GM12878 (cell line): ENCODE data around the gene HERC4. TPM values are rescaled to one million over a fixed set of nuclear protein-coding genes. Genes with fewer than 3 reads are reported as not detected.

ENCODE experiments used
- ATAC-seq: fragments of 200-7000 bp; cut with Tn5 transposase; 3 replicates; pipeline ENCODE4 v1.9.1; 2020; ENCODE audit warnings: mild to moderate bottlenecking, moderate library complexity
- BruUV-seq: library from RNA; stranded (reverse); fragments of 400-500 nt; replicated peaks from 2 replicates; lab custom pipeline; 2021; lab: Mats Ljungman, UMichigan
- CTCF ChIA-PET: fragments of 300-600 bp; sonication (Branson Sonifier 250); formaldehyde crosslinking; extraction: SDS; loops from one replicate; lab custom pipeline; 2021; ENCODE audit warnings: inconsistent platforms; lab: Yijun Ruan, JAX
- POLR2A ChIA-PET: fragments of 350-600 bp; formaldehyde crosslinking; extraction: SDS; loops from one replicate; lab custom pipeline; 2021; ENCODE audit warnings: inconsistent platforms; lab: Charles Lee
- RAD21 ChIA-PET: fragments of 300-600 bp; sonication (Branson Sonifier 250); formaldehyde crosslinking; loops from one replicate; lab custom pipeline; 2023; ENCODE audit warnings: antibody characterized with exemption; ENCODE audit not compliant: unreplicated experiment; lab: Charles Lee
- SMC1A ChIA-PET: fragments of 300-600 bp; sonication (Branson Sonifier 250); formaldehyde crosslinking; loops from one replicate; lab custom pipeline; 2023; ENCODE audit not compliant: unreplicated experiment, uncharacterized antibody; lab: Charles Lee
- DNase-seq: peaks from one replicate; pipeline ENCODE4 v3.0.0-alpha.2; 2011; ENCODE audit warnings: low read depth, low spot score
- FAIRE-seq: peaks from 3 replicates; lab custom pipeline; 2011; peaks lifted over from hg19 to GRCh38; lab: Jason Lieb, UNC
- H2AFZ ChIP-seq: 2 replicates; pipeline ENCODE4 v1.6.0; 2011; ENCODE audit warnings: low read depth, low read length, control low read depth; ENCODE audit not compliant: control insufficient read depth
- H3K27ac ChIP-seq: 2 replicates; pipeline ENCODE4 v1.5.1; 2011; ENCODE audit warnings: control low read depth; ENCODE audit not compliant: control insufficient read depth, insufficient read depth
- H3K27me3 ChIP-seq, 2 experiments: replicated peaks in 1 of 2; 2 replicates each; pipeline versions ENCODE4 v1.6.0 to v1.6.1; 2011; ENCODE audit warnings: low read length in 1 of 2; ENCODE audit not compliant: control insufficient read depth in 2 of 2, insufficient read depth in 2 of 2
- H3K36me3 ChIP-seq, 2 experiments: 2 replicates each; pipeline ENCODE4 v1.5.1; 2011; ENCODE audit warnings: low read length in 1 of 2; ENCODE audit not compliant: control insufficient read depth in 2 of 2, insufficient read depth in 2 of 2
- H3K4me1 ChIP-seq: 2 replicates; pipeline ENCODE4 v1.6.1; 2011; ENCODE audit warnings: mild to moderate bottlenecking, low read length, moderate library complexity, mixed read lengths; ENCODE audit not compliant: control insufficient read depth, insufficient read depth
- H3K4me2 ChIP-seq: 2 replicates; pipeline ENCODE4 v1.6.0; 2011; ENCODE audit warnings: control low read depth; ENCODE audit not compliant: control insufficient read depth, insufficient read depth
- H3K4me3 ChIP-seq: fragments of 200-600 bp; sonication (generic); 2 replicates; pipeline ENCODE4 v1.5.1; 2016
- H3K79me2 ChIP-seq: 2 replicates; pipeline ENCODE4 v1.6.0; 2011; ENCODE audit warnings: low read length; ENCODE audit not compliant: control insufficient read depth, insufficient read depth
- H3K9ac ChIP-seq: 2 replicates; pipeline ENCODE4 v1.8.0; 2011; ENCODE audit warnings: low read length, control low read depth, mixed read lengths; ENCODE audit not compliant: control insufficient read depth, insufficient read depth
- H3K9me3 ChIP-seq: replicated peaks from 3 replicates; pipeline ENCODE4 v1.5.1; 2011; ENCODE audit warnings: mild to moderate bottlenecking, low read length; ENCODE audit not compliant: control insufficient read depth, insufficient read depth
- H4K20me1 ChIP-seq: 2 replicates; pipeline ENCODE4 v1.6.0; 2011; ENCODE audit not compliant: control insufficient read depth, insufficient read depth
- BCL11A ChIP-seq: IDR thresholded peaks from 2 replicates; pipeline ENCODE4 v1.6.1; 2011; ENCODE audit warnings: low read depth, low read length
- CBX3 ChIP-seq: fragments of 200-600 bp; sonication (generic); IDR thresholded peaks from 2 replicates; pipeline ENCODE4 v1.6.1; 2016; ENCODE audit warnings: low read depth, borderline replicate concordance
- E2F8 ChIP-seq: fragments of 450-650 bp; IDR thresholded peaks from 2 replicates; pipeline ENCODE4 v1.6.1; 2018; ENCODE audit warnings: mild to moderate bottlenecking, low read depth, moderate library complexity; ENCODE audit not compliant: partially characterized antibody
- ESRRA ChIP-seq: IDR thresholded peaks from 2 replicates; pipeline ENCODE4 v1.6.1; 2012; ENCODE audit warnings: mild to moderate bottlenecking, low read length, improper control_type of control experiment
- FOXM1 ChIP-seq: IDR thresholded peaks from 2 replicates; pipeline ENCODE4 v1.6.1; 2012; ENCODE audit warnings: low read depth, mild to moderate bottlenecking, inconsistent platforms, low read length, moderate library complexity
- HCFC1 ChIP-seq: fragments of 150-350 bp; IDR thresholded peaks from 2 replicates; pipeline ENCODE4 v1.6.1; 2014; ENCODE audit warnings: low read length
- POLR2A ChIP-seq: IDR thresholded peaks from 2 replicates; pipeline ENCODE4 v1.6.1; 2011; ENCODE audit warnings: low read depth, mild to moderate bottlenecking, low read length
- RUNX3 ChIP-seq: IDR thresholded peaks from 2 replicates; pipeline ENCODE4 v1.6.1; 2012; ENCODE audit warnings: low read length, inconsistent platforms
- STAT1 ChIP-seq: fragments of 450-650 bp; conservative IDR thresholded peaks from 2 replicates; pipeline ENCODE4 v1.6.1; 2014; ENCODE audit warnings: antibody characterized with exemption, mild to moderate bottlenecking
- TAF1 ChIP-seq: IDR thresholded peaks from 2 replicates; pipeline ENCODE4 v1.6.1; 2011; ENCODE audit warnings: mild to moderate bottlenecking, low read depth, low read length, borderline replicate concordance
- ZNF622 ChIP-seq: fragments of 450-650 bp; IDR thresholded peaks from 2 replicates; pipeline ENCODE4 v1.6.1; 2017; ENCODE audit warnings: mild to moderate bottlenecking, inconsistent platforms
- WGBS: methylation state at CpG from one replicate; pipeline ENCODE4 v1.1.6; 2016; ENCODE audit warnings: low lambda C conversion rate; ENCODE audit not compliant: insufficient replicate concordance, insufficient coverage; ENCODE audit errors: missing lambda C conversion rate; 5-methylcytosine and 5-hydroxymethylcytosine counted together
- in situ Hi-C: fragments of 300-500 bp; cut with MboI; formaldehyde crosslinking; loops from 9 replicates; pipeline ENCODE4 v1.14.3; 2018; ENCODE audit warnings: mixed read lengths
- intact Hi-C: fragments of 100-400 bp; cut with micrococcal nuclease; formaldehyde crosslinking; loops from one replicate; pipeline ENCODE4 v1.14.2; 2022; ENCODE audit not compliant: unreplicated experiment
- polyA plus RNA-seq, 11 experiments: library from polyadenylated mRNA; depleted of rRNA in 4 of 11; unstranded in 6 of 11; stranded (reverse) in 5 of 11; fragments of >200 nt; fragmentation: Nextera tagmentation in 4 of 11; fragmentation: Illumina TruSeq in 1 of 11; extraction: Ambion mirVana in 4 of 11; extraction: Trizol in 1 of 11; gene quantifications; 1 replicate in 1 of 11; 2 replicates in 10 of 11; pipeline versions ENCODE4 v1.2.1 to v1.2.3, GENCODE V29; 2011 to 2016; ENCODE audit warnings: inconsistent platforms in 2 of 11, missing spikeins in 2 of 11, low read depth in 1 of 11
- small RNA-seq: library from RNA; depleted of rRNA; stranded (forward); fragments of <200 nt; gene quantifications from one replicate; pipeline ENCODE3, GENCODE V24; 2014
- total RNA-seq, 4 experiments: library from RNA; depleted of rRNA in 3 of 4; stranded (reverse); fragments of >200 nt in 3 of 4; fragmentation: Illumina TruSeq in 1 of 4; extraction: Trizol in 1 of 4; gene quantifications; 2 replicates each; pipeline versions ENCODE4 v1.2.1 to v1.2.3, GENCODE V29; 2013 to 2021

The HERC4 gene
- total and polyA plus RNA-seq, 10 of the 15 experiments (the other 5 are each of a cell fraction or from before 2014, with no cell fraction given) = 9.7 to 36.8 (median 23.4) TPM

GRCh38 chr10:67875340-67876238 is 199.5 kb downstream of the HERC4 start:
- ChIA-PET RAD21 (no interaction called here), SMC1A (interaction anchor here (0.7 to 1.0 kb wide), 2 partner anchors 8 to 20 kb away, joined by 3 read pairs; partner anchors contain the start of gene SIRT1), CTCF (interaction anchor here (0.7 to 1.4 kb wide), 2 partner anchors 14 to 281 kb away, joined by 4 read pairs; no protein-coding TSS in a partner anchor), POLR2A (no interaction called here)
- Histone ChIP-seq H3K79me2 (no peaks in the 10 kb centered on the region), H3K27me3 (no peaks in the 10 kb centered on the region), H3K9me3 (no peaks in the 10 kb centered on the region), H2AFZ (no peak overlapping the region), H4K20me1 (no peaks in the 10 kb centered on the region), H3K27ac (no peak overlapping the region), H3K36me3 (no peaks in the 10 kb centered on the region), H3K4me3 (no peak overlapping the region), H3K4me2 (no peak overlapping the region), H3K4me1 (no peaks in the 10 kb centered on the region), H3K9ac (no peak overlapping the region)
- intact Hi-C loops (no loop called here), in situ Hi-C loops (no loop called here)
- TF ChIP-seq HCFC1 = no peak
- TF ChIP-seq POLR2A = no peak
- no peak for TF ChIP-seq FOXM1
- TF ChIP-seq ESRRA = no peak
- TF ChIP-seq CBX3 = no peak
- no peak for TF ChIP-seq STAT1
- no peak for TF ChIP-seq ZNF622
- TF ChIP-seq E2F8 = no peak
- no peak for TF ChIP-seq BCL11A
- TF ChIP-seq RUNX3 = no peak
- TF ChIP-seq TAF1 = no peak
- 36% methylated on average over 3 of the region's 3 CpGs for WGBS
- no peak for DNase-seq
- BruUV-seq = no TSS peak
- no peak for ATAC-seq
- FAIRE-seq = no peak

Small RNA genes within 50 kb of the gene (small RNA-seq; reads per million reads assigned to genes)
- gene RN7SL220P = not detected

Other genes with a start within 250 kb of the HERC4 start
- gene DNAJC12, start 237.1 kb downstream of the HERC4 start, total RNA-seq (2014; rRNA removed) = 1.7 and 1.8 TPM in 2 replicates
- 2.6 and 2.7 TPM in 2 replicates for gene DNAJC12, start 237.1 kb downstream of the HERC4 start, total RNA-seq (2014; rRNA removed; fragmentation: Illumina TruSeq; extraction: Trizol)
- 1.2 and 2.1 TPM in 2 replicates for gene DNAJC12, start 237.1 kb downstream of the HERC4 start, total RNA-seq (2021)
- gene DNAJC12, start 237.1 kb downstream of the HERC4 start, polyA plus RNA-seq (2011; rRNA removed) = 4.2 and 7.4 TPM in 2 replicates
- gene DNAJC12, start 237.1 kb downstream of the HERC4 start, polyA plus RNA-seq (2014; fragmentation: Illumina TruSeq; extraction: Trizol) = 3.5 and 5.9 TPM in 2 replicates
- 1 to 10 TPM; 3.3 to 4.5 TPM for gene DNAJC12, start 237.1 kb downstream of the HERC4 start, polyA plus RNA-seq (2014; fragmentation: Nextera tagmentation; extraction: Ambion mirVana)
- gene DNAJC12, start 237.1 kb downstream of the HERC4 start, polyA plus RNA-seq (2014; rRNA removed) = 1.1 and 1.2 TPM in 2 replicates
- 1 to 10 TPM; 2.7 to 4.1 TPM for gene DNAJC12, start 237.1 kb downstream of the HERC4 start, polyA plus RNA-seq (2016; fragmentation: Nextera tagmentation; extraction: Ambion mirVana)
- gene SIRT1, start 190.6 kb downstream of the HERC4 start, total RNA-seq (2014; rRNA removed) = 10.2 and 12.8 TPM in 2 replicates
- gene SIRT1, start 190.6 kb downstream of the HERC4 start, total RNA-seq (2014; rRNA removed; fragmentation: Illumina TruSeq; extraction: Trizol) = 11.6 and 12.8 TPM in 2 replicates
- gene SIRT1, start 190.6 kb downstream of the HERC4 start, total RNA-seq (2021) = 12.0 and 14.2 TPM in 2 replicates
- 11.4 and 17.2 TPM in 2 replicates for gene SIRT1, start 190.6 kb downstream of the HERC4 start, polyA plus RNA-seq (2011; rRNA removed)
- 13.5 and 17.9 TPM in 2 replicates for gene SIRT1, start 190.6 kb downstream of the HERC4 start, polyA plus RNA-seq (2014; fragmentation: Illumina TruSeq; extraction: Trizol)
- 1 to 10 TPM; 4.9 to 6.6 TPM for gene SIRT1, start 190.6 kb downstream of the HERC4 start, polyA plus RNA-seq (2014; fragmentation: Nextera tagmentation; extraction: Ambion mirVana)
- 7.2 and 9.5 TPM in 2 replicates for gene SIRT1, start 190.6 kb downstream of the HERC4 start, polyA plus RNA-seq (2014; rRNA removed)
- gene SIRT1, start 190.6 kb downstream of the HERC4 start, polyA plus RNA-seq (2016; fragmentation: Nextera tagmentation; extraction: Ambion mirVana) = 10 to 100 TPM in 1 of 2 experiments, 1 to 10 TPM in 1; 3.6 to 10.2 TPM
- gene MYPN, start 34.2 kb upstream of the HERC4 start, total RNA-seq (2014; rRNA removed) = 0.05 TPM in 1 of 2 replicates, not detected in the other
- gene MYPN, start 34.2 kb upstream of the HERC4 start, total RNA-seq (2014; rRNA removed; fragmentation: Illumina TruSeq; extraction: Trizol) = not detected in 2 replicates
- not detected in 2 replicates for gene MYPN, start 34.2 kb upstream of the HERC4 start, total RNA-seq (2021)
- gene MYPN, start 34.2 kb upstream of the HERC4 start, polyA plus RNA-seq (2011; rRNA removed) = not detected in 2 replicates
- 0.01 TPM in 1 of 2 replicates, not detected in the other for gene MYPN, start 34.2 kb upstream of the HERC4 start, polyA plus RNA-seq (2014; fragmentation: Illumina TruSeq; extraction: Trizol)
- under 1 TPM in 1 of 2 experiments, not detected in 1; 0.02 TPM for gene MYPN, start 34.2 kb upstream of the HERC4 start, polyA plus RNA-seq (2014; fragmentation: Nextera tagmentation; extraction: Ambion mirVana)
- gene MYPN, start 34.2 kb upstream of the HERC4 start, polyA plus RNA-seq (2014; rRNA removed) = not detected in 2 replicates
- not detected for gene MYPN, start 34.2 kb upstream of the HERC4 start, polyA plus RNA-seq (2016; fragmentation: Nextera tagmentation; extraction: Ambion mirVana)
- not detected in 2 replicates for gene ATOH7, start 156.8 kb upstream of the HERC4 start, total RNA-seq (2014; rRNA removed)
- not detected in 2 replicates for gene ATOH7, start 156.8 kb upstream of the HERC4 start, total RNA-seq (2014; rRNA removed; fragmentation: Illumina TruSeq; extraction: Trizol)
- gene ATOH7, start 156.8 kb upstream of the HERC4 start, total RNA-seq (2021) = not detected in 2 replicates
- gene ATOH7, start 156.8 kb upstream of the HERC4 start, polyA plus RNA-seq (2011; rRNA removed) = not detected in 2 replicates
- gene ATOH7, start 156.8 kb upstream of the HERC4 start, polyA plus RNA-seq (2014; fragmentation: Illumina TruSeq; extraction: Trizol) = not detected in 2 replicates
- gene ATOH7, start 156.8 kb upstream of the HERC4 start, polyA plus RNA-seq (2014; fragmentation: Nextera tagmentation; extraction: Ambion mirVana) = not detected
- not detected in 2 replicates for gene ATOH7, start 156.8 kb upstream of the HERC4 start, polyA plus RNA-seq (2014; rRNA removed)
- not detected for gene ATOH7, start 156.8 kb upstream of the HERC4 start, polyA plus RNA-seq (2016; fragmentation: Nextera tagmentation; extraction: Ambion mirVana)